ENCODE results near the gene VASP. TPM values are rescaled to one million over a fixed set of nuclear protein-coding genes. Genes with fewer than 3 reads are reported as not detected.

The VASP gene
- total and polyA plus RNA-seq, 2 of the 13 experiments (the other 11 are each of a cell fraction or from before 2014, with no cell fraction given) = 41.8 to 67.1 TPM

DNA sequence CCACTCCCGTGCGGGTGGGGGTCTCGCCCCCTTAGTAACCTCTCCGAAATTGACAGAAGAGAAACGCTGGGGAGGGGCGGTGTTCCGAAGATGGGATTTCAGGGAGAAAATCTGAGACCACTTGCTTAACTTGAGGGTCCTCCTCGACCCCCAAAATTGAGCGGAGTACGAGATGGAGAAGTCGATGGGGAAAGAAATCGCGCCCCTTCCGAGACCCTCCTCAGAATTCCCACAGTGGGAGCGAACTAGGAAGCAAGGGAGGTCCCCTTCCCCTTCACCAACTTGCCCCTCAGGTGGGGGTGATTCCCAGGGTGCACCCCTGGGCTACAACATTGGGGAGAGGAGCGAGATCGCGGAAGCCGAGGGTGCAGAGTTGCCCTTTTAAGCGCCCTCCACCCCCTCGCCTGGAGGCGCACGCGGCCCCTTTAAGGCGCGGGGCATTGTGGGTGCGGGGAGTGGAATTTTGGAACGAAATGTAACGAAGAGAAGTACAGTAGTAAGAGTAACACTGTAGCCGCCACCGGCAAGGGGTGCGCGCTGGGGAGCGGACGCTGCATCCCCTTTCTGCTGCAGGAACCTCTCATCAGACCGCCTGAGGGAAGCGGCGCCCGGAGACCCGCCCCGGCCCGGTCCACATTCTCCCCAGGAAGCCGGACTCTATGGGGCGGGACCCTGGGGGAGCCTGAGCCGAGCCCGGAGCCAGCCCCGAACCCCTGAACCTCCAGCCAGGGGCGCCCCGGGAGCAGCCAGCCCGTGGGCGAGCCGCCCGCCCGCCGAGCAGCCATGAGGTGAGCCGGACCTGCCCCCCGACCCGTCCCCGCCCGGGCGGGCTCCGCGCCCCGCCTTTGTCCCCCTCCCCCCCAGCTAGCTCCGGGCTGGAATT, at the start of gene VASP (continued):
- TF ChIP-seq, protein P1, sequence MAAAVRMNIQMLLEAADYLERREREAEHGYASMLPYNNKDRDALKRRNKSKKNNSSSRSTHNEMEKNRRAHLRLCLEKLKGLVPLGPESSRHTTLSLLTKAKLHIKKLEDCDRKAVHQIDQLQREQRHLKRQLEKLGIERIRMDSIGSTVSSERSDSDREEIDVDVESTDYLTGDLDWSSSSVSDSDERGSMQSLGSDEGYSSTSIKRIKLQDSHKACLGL (CRISPR knock-in tag; IDR thresholded peaks at IDR 0.05) = no peak
- TF ChIP-seq, protein P2, sequence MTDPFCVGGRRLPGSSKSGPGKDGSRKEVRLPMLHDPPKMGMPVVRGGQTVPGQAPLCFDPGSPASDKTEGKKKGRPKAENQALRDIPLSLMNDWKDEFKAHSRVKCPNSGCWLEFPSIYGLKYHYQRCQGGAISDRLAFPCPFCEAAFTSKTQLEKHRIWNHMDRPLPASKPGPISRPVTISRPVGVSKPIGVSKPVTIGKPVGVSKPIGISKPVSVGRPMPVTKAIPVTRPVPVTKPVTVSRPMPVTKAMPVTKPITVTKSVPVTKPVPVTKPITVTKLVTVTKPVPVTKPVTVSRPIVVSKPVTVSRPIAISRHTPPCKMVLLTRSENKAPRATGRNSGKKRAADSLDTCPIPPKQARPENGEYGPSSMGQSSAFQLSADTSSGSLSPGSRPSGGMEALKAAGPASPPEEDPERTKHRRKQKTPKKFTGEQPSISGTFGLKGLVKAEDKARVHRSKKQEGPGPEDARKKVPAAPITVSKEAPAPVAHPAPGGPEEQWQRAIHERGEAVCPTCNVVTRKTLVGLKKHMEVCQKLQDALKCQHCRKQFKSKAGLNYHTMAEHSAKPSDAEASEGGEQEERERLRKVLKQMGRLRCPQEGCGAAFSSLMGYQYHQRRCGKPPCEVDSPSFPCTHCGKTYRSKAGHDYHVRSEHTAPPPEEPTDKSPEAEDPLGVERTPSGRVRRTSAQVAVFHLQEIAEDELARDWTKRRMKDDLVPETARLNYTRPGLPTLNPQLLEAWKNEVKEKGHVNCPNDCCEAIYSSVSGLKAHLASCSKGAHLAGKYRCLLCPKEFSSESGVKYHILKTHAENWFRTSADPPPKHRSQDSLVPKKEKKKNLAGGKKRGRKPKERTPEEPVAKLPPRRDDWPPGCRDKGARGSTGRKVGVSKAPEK (CRISPR knock-in tag; IDR thresholded peaks at IDR 0.05; ENCODE audit: borderline replicate concordance) = no peak
- TF ChIP-seq KLF11 (CRISPR knock-in tag; IDR thresholded peaks at IDR 0.05) (0 out of 2 replicates have a peak, but pooled peaks have one; percentile 25), PHF8 (CRISPR knock-in tag; IDR thresholded peaks at IDR 0.05) (peak; percentile 53; the same call in 1 of the 2 replicates), KLF9 (CRISPR knock-in tag; IDR thresholded peaks at IDR 0.05; ENCODE audit: low read depth) (no peak; the same call in 1 of the 2 replicates), ZNF564 (CRISPR knock-in tag; IDR thresholded peaks at IDR 0.05) (0 out of 2 replicates have a peak, but pooled peaks have one; percentile 72), ZNF251 (CRISPR knock-in tag; IDR thresholded peaks at IDR 0.05) (no peak)
- TF ChIP-seq, protein P3, sequence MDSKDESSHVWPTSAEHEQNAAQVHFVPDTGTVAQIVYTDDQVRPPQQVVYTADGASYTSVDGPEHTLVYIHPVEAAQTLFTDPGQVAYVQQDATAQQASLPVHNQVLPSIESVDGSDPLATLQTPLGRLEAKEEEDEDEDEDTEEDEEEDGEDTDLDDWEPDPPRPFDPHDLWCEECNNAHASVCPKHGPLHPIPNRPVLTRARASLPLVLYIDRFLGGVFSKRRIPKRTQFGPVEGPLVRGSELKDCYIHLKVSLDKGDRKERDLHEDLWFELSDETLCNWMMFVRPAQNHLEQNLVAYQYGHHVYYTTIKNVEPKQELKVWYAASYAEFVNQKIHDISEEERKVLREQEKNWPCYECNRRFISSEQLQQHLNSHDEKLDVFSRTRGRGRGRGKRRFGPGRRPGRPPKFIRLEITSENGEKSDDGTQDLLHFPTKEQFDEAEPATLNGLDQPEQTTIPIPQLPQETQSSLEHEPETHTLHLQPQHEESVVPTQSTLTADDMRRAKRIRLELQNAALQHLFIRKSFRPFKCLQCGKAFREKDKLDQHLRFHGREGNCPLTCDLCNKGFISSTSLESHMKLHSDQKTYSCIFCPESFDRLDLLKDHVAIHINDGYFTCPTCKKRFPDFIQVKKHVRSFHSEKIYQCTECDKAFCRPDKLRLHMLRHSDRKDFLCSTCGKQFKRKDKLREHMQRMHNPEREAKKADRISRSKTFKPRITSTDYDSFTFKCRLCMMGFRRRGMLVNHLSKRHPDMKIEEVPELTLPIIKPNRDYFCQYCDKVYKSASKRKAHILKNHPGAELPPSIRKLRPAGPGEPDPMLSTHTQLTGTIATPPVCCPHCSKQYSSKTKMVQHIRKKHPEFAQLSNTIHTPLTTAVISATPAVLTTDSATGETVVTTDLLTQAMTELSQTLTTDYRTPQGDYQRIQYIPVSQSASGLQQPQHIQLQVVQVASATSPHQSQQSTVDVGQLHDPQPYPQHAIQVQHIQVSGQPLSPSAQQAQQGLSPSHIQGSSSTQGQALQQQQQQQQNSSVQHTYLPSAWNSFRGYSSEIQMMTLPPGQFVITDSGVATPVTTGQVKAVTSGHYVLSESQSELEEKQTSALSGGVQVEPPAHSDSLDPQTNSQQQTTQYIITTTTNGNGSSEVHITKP (CRISPR knock-in tag; IDR thresholded peaks at IDR 0.05; ENCODE audit: low read depth) = peak; percentile 64; the same call in 1 of the 2 replicates
- TF ChIP-seq, protein P4, sequence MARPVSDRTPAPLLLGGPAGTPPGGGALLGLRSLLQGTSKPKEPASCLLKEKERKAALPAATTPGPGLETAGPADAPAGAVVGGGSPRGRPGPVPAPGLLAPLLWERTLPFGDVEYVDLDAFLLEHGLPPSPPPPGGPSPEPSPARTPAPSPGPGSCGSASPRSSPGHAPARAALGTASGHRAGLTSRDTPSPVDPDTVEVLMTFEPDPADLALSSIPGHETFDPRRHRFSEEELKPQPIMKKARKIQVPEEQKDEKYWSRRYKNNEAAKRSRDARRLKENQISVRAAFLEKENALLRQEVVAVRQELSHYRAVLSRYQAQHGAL (CRISPR knock-in tag; IDR thresholded peaks at IDR 0.05; ENCODE audit: not compliant biosample characterization) = no peak
- TF ChIP-seq, protein P5, sequence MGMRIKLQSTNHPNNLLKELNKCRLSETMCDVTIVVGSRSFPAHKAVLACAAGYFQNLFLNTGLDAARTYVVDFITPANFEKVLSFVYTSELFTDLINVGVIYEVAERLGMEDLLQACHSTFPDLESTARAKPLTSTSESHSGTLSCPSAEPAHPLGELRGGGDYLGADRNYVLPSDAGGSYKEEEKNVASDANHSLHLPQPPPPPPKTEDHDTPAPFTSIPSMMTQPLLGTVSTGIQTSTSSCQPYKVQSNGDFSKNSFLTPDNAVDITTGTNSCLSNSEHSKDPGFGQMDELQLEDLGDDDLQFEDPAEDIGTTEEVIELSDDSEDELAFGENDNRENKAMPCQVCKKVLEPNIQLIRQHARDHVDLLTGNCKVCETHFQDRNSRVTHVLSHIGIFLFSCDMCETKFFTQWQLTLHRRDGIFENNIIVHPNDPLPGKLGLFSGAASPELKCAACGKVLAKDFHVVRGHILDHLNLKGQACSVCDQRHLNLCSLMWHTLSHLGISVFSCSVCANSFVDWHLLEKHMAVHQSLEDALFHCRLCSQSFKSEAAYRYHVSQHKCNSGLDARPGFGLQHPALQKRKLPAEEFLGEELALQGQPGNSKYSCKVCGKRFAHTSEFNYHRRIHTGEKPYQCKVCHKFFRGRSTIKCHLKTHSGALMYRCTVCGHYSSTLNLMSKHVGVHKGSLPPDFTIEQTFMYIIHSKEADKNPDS (CRISPR knock-in tag; IDR thresholded peaks at IDR 0.05) = 0 out of 2 replicates have a peak, but pooled peaks have one; percentile 55
- TF ChIP-seq, protein P6, sequence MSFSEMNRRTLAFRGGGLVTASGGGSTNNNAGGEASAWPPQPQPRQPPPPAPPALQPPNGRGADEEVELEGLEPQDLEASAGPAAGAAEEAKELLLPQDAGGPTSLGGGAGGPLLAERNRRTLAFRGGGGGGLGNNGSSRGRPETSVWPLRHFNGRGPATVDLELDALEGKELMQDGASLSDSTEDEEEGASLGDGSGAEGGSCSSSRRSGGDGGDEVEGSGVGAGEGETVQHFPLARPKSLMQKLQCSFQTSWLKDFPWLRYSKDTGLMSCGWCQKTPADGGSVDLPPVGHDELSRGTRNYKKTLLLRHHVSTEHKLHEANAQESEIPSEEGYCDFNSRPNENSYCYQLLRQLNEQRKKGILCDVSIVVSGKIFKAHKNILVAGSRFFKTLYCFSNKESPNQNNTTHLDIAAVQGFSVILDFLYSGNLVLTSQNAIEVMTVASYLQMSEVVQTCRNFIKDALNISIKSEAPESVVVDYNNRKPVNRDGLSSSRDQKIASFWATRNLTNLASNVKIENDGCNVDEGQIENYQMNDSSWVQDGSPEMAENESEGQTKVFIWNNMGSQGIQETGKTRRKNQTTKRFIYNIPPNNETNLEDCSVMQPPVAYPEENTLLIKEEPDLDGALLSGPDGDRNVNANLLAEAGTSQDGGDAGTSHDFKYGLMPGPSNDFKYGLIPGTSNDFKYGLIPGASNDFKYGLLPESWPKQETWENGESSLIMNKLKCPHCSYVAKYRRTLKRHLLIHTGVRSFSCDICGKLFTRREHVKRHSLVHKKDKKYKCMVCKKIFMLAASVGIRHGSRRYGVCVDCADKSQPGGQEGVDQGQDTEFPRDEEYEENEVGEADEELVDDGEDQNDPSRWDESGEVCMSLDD (CRISPR knock-in tag; IDR thresholded peaks at IDR 0.05; ENCODE audit: borderline replicate concordance) = peak; percentile 71; the same call in 1 of the 2 replicates
